ENCODE results near the gene IL1RL2. TPM values are rescaled to one million over a fixed set of nuclear protein-coding genes. Genes with fewer than 3 reads are reported as not detected.

IL1RL2 gene
- total and polyA plus RNA-seq, 2 of the 8 experiments (the other 6 are each of a cell fraction or from before 2014, with no cell fraction given): not detected

DNA sequence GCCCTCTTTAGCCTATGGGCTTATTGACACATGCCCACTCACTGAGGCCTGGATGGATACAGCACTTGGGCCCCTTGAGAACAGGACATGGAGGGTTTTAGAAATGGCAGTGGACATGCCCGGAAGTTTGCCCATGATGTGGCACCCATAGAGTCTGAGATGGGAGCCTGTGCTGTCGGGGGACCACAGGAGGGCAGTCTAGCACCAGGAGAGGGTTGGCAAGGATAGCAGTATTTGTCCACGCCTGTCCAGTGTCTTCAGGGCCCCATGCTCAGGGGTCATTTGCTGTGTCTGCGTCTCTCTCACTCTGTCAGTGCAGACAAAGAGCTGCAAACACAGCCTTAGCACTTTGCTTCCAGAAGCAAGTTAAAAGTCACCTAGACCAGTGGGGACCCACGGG is 48.7 kb downstream of the IL1RL2 start:
- no peaks in the 10 kb centered on the region for H3K36me3 ChIP-seq (ENCODE audit: control insufficient read depth in 2 of 4, insufficient read depth in 4 of 4, low read length in 3 of 4)
- H2BK5ac ChIP-seq (ENCODE audit: low read depth, low read length): no peak overlapping the region; the same call in 1 of the 2 replicates
- H3K23me2 ChIP-seq (ENCODE audit: low read depth, low read length): no peaks in the 10 kb centered on the region
- no peaks in the 10 kb centered on the region for H3K27me3 ChIP-seq (replicated peaks in 1 of 4; ENCODE audit: control insufficient read depth in 3 of 4, extremely low read depth in 1 of 4, insufficient read depth in 3 of 4, low read length in 3 of 4)
- H3K18ac ChIP-seq (ENCODE audit: extremely low read depth, low read length): no peak overlapping the region
- H4K91ac ChIP-seq (replicated peaks; ENCODE audit: insufficient read length, low read length): no peak overlapping the region
- H3K23ac ChIP-seq (ENCODE audit: insufficient read length): no peak overlapping the region
- no peak for FAIRE-seq
- H3K4me1 ChIP-seq (replicated peaks in 1 of 4; ENCODE audit: control insufficient read depth in 3 of 4, insufficient read depth in 4 of 4, low read length in 3 of 4): no peaks in the 10 kb centered on the region
- H3K4ac ChIP-seq (replicated peaks; ENCODE audit: insufficient read length, low read depth, low read length): no peak overlapping the region
- H3K4me2 ChIP-seq (ENCODE audit: insufficient read depth in 1 of 2, low read depth in 2 of 2, low read length in 2 of 2): no peak overlapping the region
- no peak overlapping the region for H3K4me3 ChIP-seq (ENCODE audit: extremely low read depth in 1 of 4, insufficient read depth in 2 of 4, low read depth in 3 of 4, low read length in 4 of 4)
- 79% methylated on average over 5 of the region's 5 CpGs; no CpG with 5 or more reads in 1 of the 2 experiments for WGBS, 2 experiments (ENCODE audit: extremely low coverage in 1 of 2, insufficient coverage in 1 of 2, insufficient read length in 1 of 2, insufficient replicate concordance in 2 of 2, low coverage in 1 of 2, low lambda C conversion rate in 2 of 2, missing lambda C conversion rate in 1 of 2)
- CTCF ChIA-PET (ENCODE audit: partially characterized antibody): interaction anchor here (0.7 to 2.4 kb wide), 24 partner anchors 8 to 357 kb away, joined by 3 to 16 read pairs (median 3); partner anchors contain the start of genes IL18RAP and SLC9A4
- H3K79me1 ChIP-seq (ENCODE audit: low read depth, low read length): no peaks in the 10 kb centered on the region
- no peak overlapping the region for H2BK20ac ChIP-seq (ENCODE audit: low read length)
- no peak overlapping the region for H4K5ac ChIP-seq (ENCODE audit: insufficient read length, low read depth, low read length)
- no peak overlapping the region for H2BK120ac ChIP-seq (replicated peaks; ENCODE audit: low read depth, low read length)
- no peak overlapping the region for H3K56ac ChIP-seq (replicated peaks; ENCODE audit: insufficient read length, low read depth, low read length)
- DNase-seq (ENCODE audit: low read depth in 1 of 2, low spot score in 2 of 2): peak in 1 of 2 experiments; percentile 51
- H3K9ac ChIP-seq (replicated peaks in 1 of 4; ENCODE audit: extremely low read depth in 1 of 4, low read depth in 3 of 4, low read length in 3 of 4): no peak overlapping the region
- H4K8ac ChIP-seq (ENCODE audit: extremely low read depth, insufficient read depth, low read length): no peak overlapping the region
- H3K79me2 ChIP-seq (ENCODE audit: control insufficient read depth in 1 of 2, insufficient read depth in 2 of 2, low read length in 2 of 2): no peaks in the 10 kb centered on the region
- H3K14ac ChIP-seq (ENCODE audit: insufficient read length): no peak overlapping the region
- H2BK12ac ChIP-seq (ENCODE audit: low read depth, low read length): no peak overlapping the region
- no peaks in the 10 kb centered on the region for H3K9me3 ChIP-seq (ENCODE audit: insufficient read depth in 2 of 2, low read depth in 1 of 2, low read length in 1 of 2)
- H4K20me1 ChIP-seq (replicated peaks in 1 of 2; ENCODE audit: control insufficient read depth in 1 of 2, insufficient read depth in 2 of 2, low read length in 2 of 2): no peaks in the 10 kb centered on the region
- H2BK15ac ChIP-seq (ENCODE audit: low read length): peak overlapping the region; percentile 31; the same call in 1 of the 2 replicates
- peak overlapping the region; percentile 87; the same call in 1 of the 2 replicates for H2AFZ ChIP-seq (ENCODE audit: low read length)
- no peak overlapping the region for H2AK5ac ChIP-seq (ENCODE audit: low read depth, low read length)
- POLR2A ChIA-PET (ENCODE audit: partially characterized antibody): no interaction called here
- no peak overlapping the region for H3K27ac ChIP-seq (ENCODE audit: low read depth, low read length)
- TF ChIP-seq CTBP2 (IDR thresholded peaks at IDR 0.05; ENCODE audit: borderline replicate concordance, insufficient read depth, insufficient read length, low read length) (no peak), POLR2AphosphoS5 (IDR thresholded peaks at IDR 0.05; ENCODE audit: low read depth, low read length) (no peak), TCF12 (IDR thresholded peaks at IDR 0.05; ENCODE audit: low read depth, low read length) (no peak), HDAC6 (IDR thresholded peaks at IDR 0.05; ENCODE audit: low read depth, low read length) (no peak), FOSL1 (IDR thresholded peaks at IDR 0.05; ENCODE audit: insufficient read depth, low read depth, low read length) (no peak), KDM4A (IDR thresholded peaks at IDR 0.05; ENCODE audit: low read depth, low read length, severe bottlenecking) (no peak), TAF1 (IDR thresholded peaks at IDR 0.05; ENCODE audit: low read depth, low read length) (no peak), RAD21 (IDR thresholded peaks at IDR 0.05 in 1 of 2, conservative IDR thresholded peaks at IDR 0.05 in 1 of 2; ENCODE audit: low read depth in 2 of 2, low read length in 2 of 2) (peak; percentile 76 to 86), YY1 (IDR thresholded peaks at IDR 0.05; ENCODE audit: low read depth, low read length) (no peak)
- TF ChIP-seq, protein P1, sequence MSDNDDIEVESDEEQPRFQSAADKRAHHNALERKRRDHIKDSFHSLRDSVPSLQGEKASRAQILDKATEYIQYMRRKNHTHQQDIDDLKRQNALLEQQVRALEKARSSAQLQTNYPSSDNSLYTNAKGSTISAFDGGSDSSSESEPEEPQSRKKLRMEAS (IDR thresholded peaks at IDR 0.05): no peak
- TF ChIP-seq, protein P2, sequence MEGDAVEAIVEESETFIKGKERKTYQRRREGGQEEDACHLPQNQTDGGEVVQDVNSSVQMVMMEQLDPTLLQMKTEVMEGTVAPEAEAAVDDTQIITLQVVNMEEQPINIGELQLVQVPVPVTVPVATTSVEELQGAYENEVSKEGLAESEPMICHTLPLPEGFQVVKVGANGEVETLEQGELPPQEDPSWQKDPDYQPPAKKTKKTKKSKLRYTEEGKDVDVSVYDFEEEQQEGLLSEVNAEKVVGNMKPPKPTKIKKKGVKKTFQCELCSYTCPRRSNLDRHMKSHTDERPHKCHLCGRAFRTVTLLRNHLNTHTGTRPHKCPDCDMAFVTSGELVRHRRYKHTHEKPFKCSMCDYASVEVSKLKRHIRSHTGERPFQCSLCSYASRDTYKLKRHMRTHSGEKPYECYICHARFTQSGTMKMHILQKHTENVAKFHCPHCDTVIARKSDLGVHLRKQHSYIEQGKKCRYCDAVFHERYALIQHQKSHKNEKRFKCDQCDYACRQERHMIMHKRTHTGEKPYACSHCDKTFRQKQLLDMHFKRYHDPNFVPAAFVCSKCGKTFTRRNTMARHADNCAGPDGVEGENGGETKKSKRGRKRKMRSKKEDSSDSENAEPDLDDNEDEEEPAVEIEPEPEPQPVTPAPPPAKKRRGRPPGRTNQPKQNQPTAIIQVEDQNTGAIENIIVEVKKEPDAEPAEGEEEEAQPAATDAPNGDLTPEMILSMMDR (IDR thresholded peaks at IDR 0.05; ENCODE audit: control extremely low read depth in 1 of 3, insufficient read depth in 1 of 3, low read depth in 1 of 3, low read length in 3 of 3): peak; percentile 63 to 74 (median 72)
